GM06990 (cell line): Measurements from ENCODE around the gene PCDHB1.
"Not testable (repeated sequence)": the region's sequence is repeated elsewhere in the genome, so short reads cannot be mapped to it uniquely, and the experiment has no call there.

Experiments
- DNase-seq: peaks from one replicate; pipeline ENCODE4 v3.0.0-alpha.2; 2011; ENCODE audit not compliant: insufficient read length; ENCODE audit errors: extremely low read depth
- H3K27me3 ChIP-seq: replicated peaks from 2 replicates; pipeline ENCODE4 v1.6.0; 2011; ENCODE audit warnings: low read length; ENCODE audit not compliant: control insufficient read depth, insufficient read depth
- H3K36me3 ChIP-seq: 2 replicates; pipeline ENCODE4 v1.5.1; 2011; ENCODE audit warnings: low read length; ENCODE audit not compliant: control insufficient read depth, insufficient read depth
- H3K4me3 ChIP-seq: replicated peaks from 2 replicates; pipeline ENCODE4 v1.5.1; 2011; ENCODE audit warnings: low read depth, mild to moderate bottlenecking, control low read depth, low read length
- TF ChIP-seq, protein P1 (sequence below): IDR thresholded peaks from 2 replicates; pipeline ENCODE4 v1.5.1; 2011; ENCODE audit warnings: low read length, control low read depth, mild to moderate bottlenecking, inconsistent platforms; ENCODE audit not compliant: insufficient read depth, poor library complexity, severe bottlenecking

The PCDHB1 gene

DNA sequence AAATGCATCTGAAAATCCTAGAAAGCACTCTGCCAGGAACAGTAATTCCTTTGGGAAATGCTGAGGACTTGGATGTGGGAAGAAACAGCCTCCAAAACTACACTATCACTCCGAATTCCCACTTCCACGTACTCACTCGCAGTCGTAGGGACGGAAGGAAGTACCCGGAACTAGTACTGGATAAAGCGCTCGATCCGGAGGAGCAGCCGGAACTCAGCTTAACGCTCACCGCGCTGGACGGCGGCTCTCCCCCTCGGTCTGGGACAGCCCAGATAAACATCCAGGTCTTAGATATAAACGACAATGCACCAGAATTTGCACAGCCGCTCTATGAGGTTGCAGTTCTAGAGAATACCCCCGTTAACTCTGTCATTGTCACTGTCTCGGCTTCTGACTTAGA is 49.9 kb downstream of the PCDHB1 start:
- DNase-seq, result no peak
- H3K36me3 ChIP-seq, result no peaks in the 10 kb centered on the region
- no peak overlapping the region for H3K4me3 ChIP-seq
- no peaks in the 10 kb centered on the region for H3K27me3 ChIP-seq
- TF ChIP-seq, protein P1, sequence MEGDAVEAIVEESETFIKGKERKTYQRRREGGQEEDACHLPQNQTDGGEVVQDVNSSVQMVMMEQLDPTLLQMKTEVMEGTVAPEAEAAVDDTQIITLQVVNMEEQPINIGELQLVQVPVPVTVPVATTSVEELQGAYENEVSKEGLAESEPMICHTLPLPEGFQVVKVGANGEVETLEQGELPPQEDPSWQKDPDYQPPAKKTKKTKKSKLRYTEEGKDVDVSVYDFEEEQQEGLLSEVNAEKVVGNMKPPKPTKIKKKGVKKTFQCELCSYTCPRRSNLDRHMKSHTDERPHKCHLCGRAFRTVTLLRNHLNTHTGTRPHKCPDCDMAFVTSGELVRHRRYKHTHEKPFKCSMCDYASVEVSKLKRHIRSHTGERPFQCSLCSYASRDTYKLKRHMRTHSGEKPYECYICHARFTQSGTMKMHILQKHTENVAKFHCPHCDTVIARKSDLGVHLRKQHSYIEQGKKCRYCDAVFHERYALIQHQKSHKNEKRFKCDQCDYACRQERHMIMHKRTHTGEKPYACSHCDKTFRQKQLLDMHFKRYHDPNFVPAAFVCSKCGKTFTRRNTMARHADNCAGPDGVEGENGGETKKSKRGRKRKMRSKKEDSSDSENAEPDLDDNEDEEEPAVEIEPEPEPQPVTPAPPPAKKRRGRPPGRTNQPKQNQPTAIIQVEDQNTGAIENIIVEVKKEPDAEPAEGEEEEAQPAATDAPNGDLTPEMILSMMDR, result no peak

DNA sequence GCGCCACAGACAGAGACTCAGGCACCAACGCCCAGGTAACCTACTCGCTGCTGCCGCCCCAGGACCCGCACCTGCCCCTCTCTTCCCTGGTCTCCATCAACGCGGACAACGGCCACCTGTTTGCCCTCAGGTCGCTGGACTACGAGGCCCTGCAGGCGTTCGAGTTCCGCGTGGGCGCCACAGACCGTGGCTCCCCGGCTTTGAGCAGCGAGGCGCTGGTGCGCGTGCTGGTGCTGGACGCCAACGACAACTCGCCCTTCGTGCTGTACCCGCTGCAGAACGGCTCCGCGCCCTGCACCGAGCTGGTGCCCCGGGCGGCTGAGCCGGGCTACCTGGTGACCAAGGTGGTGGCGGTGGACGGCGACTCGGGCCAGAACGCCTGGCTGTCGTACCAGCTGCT is 50.9 kb downstream of the PCDHB1 start:
- not testable (repeated sequence) for H3K27me3 ChIP-seq, DNase-seq, H3K4me3 ChIP-seq

DNA sequence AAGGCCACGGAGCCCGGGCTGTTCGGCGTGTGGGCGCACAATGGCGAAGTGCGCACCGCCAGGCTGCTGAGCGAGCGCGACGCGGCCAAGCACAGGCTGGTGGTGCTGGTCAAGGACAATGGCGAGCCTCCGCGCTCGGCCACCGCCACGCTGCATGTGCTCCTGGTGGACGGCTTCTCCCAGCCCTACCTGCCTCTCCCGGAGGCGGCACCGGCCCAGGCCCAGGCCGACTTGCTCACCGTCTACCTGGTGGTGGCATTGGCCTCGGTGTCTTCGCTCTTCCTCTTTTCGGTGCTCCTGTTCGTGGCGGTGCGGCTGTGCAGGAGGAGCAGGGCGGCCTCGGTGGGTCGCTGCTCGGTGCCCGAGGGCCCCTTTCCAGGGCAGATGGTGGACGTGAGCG is 51.3 kb downstream of the PCDHB1 start:
- not testable (repeated sequence) for DNase-seq, H3K27me3 ChIP-seq, H3K4me3 ChIP-seq, H3K36me3 ChIP-seq

More for the DNA sequence above, 50.9 kb downstream of the PCDHB1 start:
- H3K36me3 ChIP-seq, result not testable (repeated sequence)

DNA sequence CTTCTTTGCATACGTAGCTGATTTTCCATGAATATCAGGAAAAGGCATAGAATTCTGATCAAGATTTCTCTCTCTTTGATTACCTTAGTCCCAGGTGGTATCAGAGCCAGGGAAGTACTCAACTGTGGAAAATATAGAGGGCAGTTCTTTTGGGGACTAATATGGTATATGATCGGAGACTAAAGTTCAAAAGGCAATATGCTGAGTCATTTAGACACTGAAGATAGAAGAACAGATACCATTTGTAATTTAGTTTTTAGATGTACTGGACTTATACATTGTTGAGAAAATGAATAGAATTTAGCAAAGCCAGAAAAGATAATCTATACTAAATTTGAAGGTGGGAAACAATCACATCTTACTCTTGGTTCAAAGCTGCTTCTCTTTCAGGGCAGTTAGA is 54.2 kb downstream of the PCDHB1 start:
- no peaks in the 10 kb centered on the region for H3K36me3 ChIP-seq
- no peak for DNase-seq
- H3K4me3 ChIP-seq, result no peak overlapping the region
- H3K27me3 ChIP-seq, result no peaks in the 10 kb centered on the region
- TF ChIP-seq, protein P1, result no peak
